ENCODE results near the gene FBXO31. TPM values are rescaled to one million over a fixed set of nuclear protein-coding genes. Genes with fewer than 3 reads are reported as not detected.

The FBXO31 gene
- total and polyA plus RNA-seq, 2 of the 8 experiments (the other 6 are each of a cell fraction or from before 2014, with no cell fraction given), result 8.3 to 21.6 TPM

DNA sequence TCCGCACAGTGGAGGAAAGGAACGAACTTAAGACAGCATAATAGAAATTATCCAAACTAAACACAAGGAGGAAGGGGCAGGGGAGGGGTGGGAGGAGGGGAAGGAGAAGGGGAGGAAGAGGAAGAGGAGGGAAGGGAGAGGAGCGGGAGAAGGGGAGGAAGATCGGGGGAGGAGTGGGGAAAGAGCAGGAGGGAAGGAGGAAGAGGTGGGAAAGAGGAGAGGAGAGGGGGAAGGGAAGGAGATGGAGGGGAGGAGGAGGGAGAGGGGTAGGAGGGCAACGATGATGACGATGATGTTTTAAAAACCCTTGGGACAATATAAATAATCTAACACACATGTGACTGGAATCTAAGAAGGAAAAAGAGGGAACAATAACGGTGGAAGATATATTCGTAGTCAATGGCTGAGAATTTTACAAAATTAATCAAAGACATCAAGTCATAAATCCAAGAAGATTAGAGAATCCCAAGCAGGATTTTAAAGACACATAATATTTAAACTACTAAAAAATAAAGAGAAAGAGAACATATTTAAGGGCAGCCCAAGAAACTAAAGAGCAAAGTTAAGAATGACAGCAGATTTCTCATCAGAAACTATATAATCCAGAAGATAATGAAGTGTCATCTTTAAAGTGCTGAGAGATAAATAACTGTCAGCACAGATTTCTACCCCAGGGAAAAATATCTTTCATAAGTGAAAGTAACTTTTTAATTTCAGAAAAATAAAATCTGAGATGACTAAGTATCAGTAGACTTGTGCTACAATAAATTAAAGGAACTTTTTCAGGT lies 96.5 kb downstream of the FBXO31 start (continued):
- TF ChIP-seq HDAC6 (IDR thresholded peaks at IDR 0.05; ENCODE audit: low read depth, low read length) (no peak), KDM4A (IDR thresholded peaks at IDR 0.05; ENCODE audit: low read depth, low read length, severe bottlenecking) (no peak), NRF1 (IDR thresholded peaks at IDR 0.05; ENCODE audit: low read depth, low read length) (no peak)

Data from H1 (cell line).